GM19395 (cell line): Measurements from ENCODE around the gene PCDHB16.
"Not testable (repeated sequence)": the region's sequence is repeated elsewhere in the genome, so short reads cannot be mapped to it uniquely, and the experiment has no call there.

Experiments used
- ATAC-seq: cut with Tn5 transposase; IDR thresholded peaks from one replicate; pipeline ENCODE4 v1.9.1; 2021; ENCODE audit warnings: mild to moderate bottlenecking, moderate library complexity; ENCODE audit not compliant: unreplicated experiment

The PCDHB16 gene

DNA sequence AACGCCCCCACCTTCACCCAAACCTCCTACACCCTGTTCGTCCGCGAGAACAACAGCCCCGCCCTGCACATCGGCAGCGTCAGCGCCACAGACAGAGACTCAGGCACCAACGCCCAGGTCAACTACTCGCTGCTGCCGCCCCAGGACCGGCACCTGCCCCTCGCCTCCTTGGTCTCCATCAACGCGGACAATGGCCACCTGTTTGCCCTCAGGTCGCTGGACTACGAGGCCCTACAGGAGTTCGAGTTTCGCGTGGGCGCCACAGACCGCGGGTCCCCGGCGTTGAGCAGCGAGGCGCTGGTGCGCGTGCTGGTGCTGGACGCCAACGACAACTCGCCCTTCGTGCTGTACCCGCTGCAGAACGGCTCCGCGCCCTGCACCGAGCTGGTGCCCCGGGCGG lies 42.7 kb downstream of the PCDHB16 start:
- ATAC-seq, result not testable (repeated sequence)

- not testable (repeated sequence) for ATAC-seq
These were observed 43.2 kb downstream of the PCDHB16 start for GRCh38 chr5:141225421-141225820.

DNA sequence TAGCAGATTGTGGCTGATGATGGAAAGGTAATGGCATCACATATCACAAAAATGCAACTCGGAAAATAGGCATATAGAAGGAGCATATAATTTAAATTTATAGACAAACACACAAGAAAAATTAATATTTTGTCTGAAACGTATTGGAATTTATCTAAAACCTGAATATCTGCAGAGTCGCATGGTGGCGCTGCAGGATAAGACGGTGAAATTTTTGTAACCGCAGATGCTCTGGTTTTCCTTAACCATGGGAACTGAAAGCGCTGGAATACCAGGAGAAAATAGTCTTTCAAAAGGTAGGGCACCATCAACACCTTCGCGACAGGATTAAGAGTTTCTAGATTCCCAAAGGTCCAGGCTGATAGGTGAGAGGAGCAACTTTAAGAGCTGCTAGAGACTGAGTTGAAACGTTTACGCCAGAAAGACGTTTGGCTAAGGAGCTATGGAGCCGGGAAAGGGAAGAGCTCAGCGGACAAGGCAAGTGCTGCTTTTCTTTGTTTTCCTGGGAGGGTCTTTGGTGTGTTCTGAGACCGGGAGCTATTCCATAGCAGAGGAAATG lies 52.0 kb downstream of the PCDHB16 start:
- no peak for ATAC-seq
